GM06990 (cell line): ENCODE measurements around the gene PDS5A.
"Not testable (repeated sequence)": the region's sequence is repeated elsewhere in the genome, so short reads cannot be mapped to it uniquely, and the experiment has no call there.

Experiments
- DNase-seq: peaks from one replicate; pipeline ENCODE4 v3.0.0-alpha.2; 2011; ENCODE audit not compliant: insufficient read length; ENCODE audit errors: extremely low read depth
- H3K27me3 ChIP-seq: replicated peaks from 2 replicates; pipeline ENCODE4 v1.6.0; 2011; ENCODE audit warnings: low read length; ENCODE audit not compliant: control insufficient read depth, insufficient read depth
- H3K36me3 ChIP-seq: 2 replicates; pipeline ENCODE4 v1.5.1; 2011; ENCODE audit warnings: low read length; ENCODE audit not compliant: control insufficient read depth, insufficient read depth
- H3K4me3 ChIP-seq: replicated peaks from 2 replicates; pipeline ENCODE4 v1.5.1; 2011; ENCODE audit warnings: low read depth, mild to moderate bottlenecking, control low read depth, low read length
- CTCF ChIP-seq: IDR thresholded peaks from 2 replicates; pipeline ENCODE4 v1.5.1; 2011; ENCODE audit warnings: low read length, control low read depth, mild to moderate bottlenecking, inconsistent platforms; ENCODE audit not compliant: insufficient read depth, poor library complexity, severe bottlenecking

Gene PDS5A

GRCh38 chr4:39922399-39922798 is 55.3 kb downstream of the PDS5A start:
- DNase-seq, result no peak

GRCh38 chr4:39913471-39913870 is 64.2 kb downstream of the PDS5A start:
- no peak for DNase-seq
- TF ChIP-seq CTCF, result no peak
- Histone ChIP-seq H3K4me3 (no peak overlapping the region), H3K36me3 (peaks cover 3% of the 10 kb centered on the region), H3K27me3 (no peaks in the 10 kb centered on the region)

More at GRCh38 chr4:39922399-39922798, 55.3 kb downstream of the PDS5A start:
- Histone ChIP-seq H3K27me3 (no peaks in the 10 kb centered on the region), H3K36me3 (no peaks in the 10 kb centered on the region; the same call in 1 of the 2 replicates), H3K4me3 (no peak overlapping the region)
- no peak for TF ChIP-seq CTCF

GRCh38 chr4:39910064-39910463 is 67.6 kb downstream of the PDS5A start:
- no peak for DNase-seq
- TF ChIP-seq CTCF, result no peak
- no peaks in the 10 kb centered on the region; the same call in 1 of the 2 replicates for H3K36me3 ChIP-seq
- H3K4me3 ChIP-seq, result no peak overlapping the region
- no peaks in the 10 kb centered on the region for H3K27me3 ChIP-seq

- H3K36me3 ChIP-seq, result no peaks in the 10 kb centered on the region; the same call in 1 of the 2 replicates
- DNase-seq, result no peak
- H3K27me3 ChIP-seq, result no peaks in the 10 kb centered on the region
- no peak overlapping the region for H3K4me3 ChIP-seq
- TF ChIP-seq CTCF, result no peak
Measured at GRCh38 chr4:39908284-39908683, 69.4 kb downstream of the PDS5A start.

GRCh38 chr4:39905656-39906055 is 72.1 kb downstream of the PDS5A start:
- Histone ChIP-seq H3K36me3 (peaks cover 2% of the 10 kb centered on the region), H3K27me3 (no peaks in the 10 kb centered on the region), H3K4me3 (no peak overlapping the region)
- DNase-seq, result no peak
- TF ChIP-seq CTCF, result no peak

- H3K4me3 ChIP-seq, H3K36me3 ChIP-seq, H3K27me3 ChIP-seq, DNase-seq: not testable (repeated sequence)
Measured at GRCh38 chr4:39905019-39905418, 72.7 kb downstream of the PDS5A start.
